NCI-H526 treated with DMSO at 0.1 percent for 48 hours (cell line): ENCODE data around the gene ADAM21.
"Not testable (repeated sequence)": the region's sequence is repeated elsewhere in the genome, so short reads cannot be mapped to it uniquely, and the experiment has no call there.

Experiments used
- DNase-seq: peaks from one replicate; lab custom pipeline; 2025; lab: John Stamatoyannopoulos, UW

Gene ADAM21

GRCh38 chr14:70451874-70452273 lies at the start of gene ADAM21:
Gene ADAM21, plus strand, starts transcription at chr14:70452174. Its CDS starts 5,326 bp downstream, at chr14:70457500.
- DNase-seq, result no peak

- not testable (repeated sequence) for DNase-seq
Measured at GRCh38 chr14:70403335-70403734, 48.6 kb upstream of the ADAM21 start.

- DNase-seq, result not testable (repeated sequence)
Measured at GRCh38 chr14:70406216-70406615, 45.8 kb upstream of the ADAM21 start.

GRCh38 chr14:70407621-70408020 lies 44.4 kb upstream of the ADAM21 start:
- no peak for DNase-seq

GRCh38 chr14:70415788-70416187 lies 36.2 kb upstream of the ADAM21 start:
- DNase-seq, result no peak

- peak; percentile 33 for DNase-seq
Measured at GRCh38 chr14:70416338-70416724, 35.6 kb upstream of the ADAM21 start.

- DNase-seq, result peak; percentile 81
Measured at GRCh38 chr14:70416725-70417349, 35.1 kb upstream of the ADAM21 start, which contains the start of gene SYNJ2BP. Gene SYNJ2BP, minus strand, starts transcription at chr14:70417090. Its CDS starts 127 bp downstream, at chr14:70416963.

- DNase-seq, result not testable (repeated sequence)
Measured at GRCh38 chr14:70419270-70419931, 32.6 kb upstream of the ADAM21 start.

GRCh38 chr14:70422538-70422937 lies 29.4 kb upstream of the ADAM21 start:
- DNase-seq, result no peak

GRCh38 chr14:70425354-70425753 lies 26.6 kb upstream of the ADAM21 start:
- DNase-seq, result no peak

GRCh38 chr14:70426555-70426954 lies 25.4 kb upstream of the ADAM21 start:
- DNase-seq, result not testable (repeated sequence)

GRCh38 chr14:70436867-70437266 lies 15.1 kb upstream of the ADAM21 start:
- DNase-seq, result no peak

GRCh38 chr14:70441641-70442040 lies 10.3 kb upstream of the ADAM21 start:
- DNase-seq, result no peak

- DNase-seq, result no peak
Measured at GRCh38 chr14:70442750-70443149, 9.2 kb upstream of the ADAM21 start.

- no peak for DNase-seq
Measured at GRCh38 chr14:70448633-70449340, 3.2 kb upstream of the ADAM21 start.

- no peak for DNase-seq
Measured at GRCh38 chr14:70454731-70455130, 2.8 kb downstream of the ADAM21 start.

GRCh38 chr14:70468731-70469130 lies 16.8 kb downstream of the ADAM21 start:
- DNase-seq, result no peak

GRCh38 chr14:70470863-70471563 lies 19.0 kb downstream of the ADAM21 start:
- DNase-seq, result not testable (repeated sequence)

GRCh38 chr14:70472253-70473159 lies 20.5 kb downstream of the ADAM21 start:
- DNase-seq, result no peak

- DNase-seq, result no peak
Measured at GRCh38 chr14:70473825-70474224, 21.9 kb downstream of the ADAM21 start.

- DNase-seq, result not testable (repeated sequence)
Measured at GRCh38 chr14:70475459-70475858, 23.5 kb downstream of the ADAM21 start.
